DOHH2 (cell line): ENCODE measurements around the gene PCDHGB6.

ENCODE experiments used
- H3F3A ChIP-seq: fragments of 200-600 bp; sonication (generic), shearing (Covaris generic); 2 replicates; pipeline ENCODE4 v1.6.0; 2016; ENCODE audit warnings: antibody characterized with exemption, mild to moderate bottlenecking; ENCODE audit not compliant: control insufficient read depth, insufficient read depth
- H3K27ac ChIP-seq: fragments of 200-600 bp; sonication (generic); 2 replicates; pipeline ENCODE4 v1.5.1; 2014; ENCODE audit warnings: low read depth, mild to moderate bottlenecking, low read length, moderate library complexity
- H3K27me3 ChIP-seq: fragments of 200-600 bp; sonication (generic); 2 replicates; pipeline ENCODE4 v1.6.1; 2014; ENCODE audit warnings: mild to moderate bottlenecking, low read length, mixed read lengths; ENCODE audit not compliant: control insufficient read depth
- H3K36me3 ChIP-seq: fragments of 200-600 bp; sonication (generic); 2 replicates; pipeline ENCODE4 v1.6.1; 2014; ENCODE audit warnings: mild to moderate bottlenecking, low read length, moderate library complexity, mixed read lengths; ENCODE audit not compliant: control insufficient read depth
- H3K4me1 ChIP-seq: fragments of 200-600 bp; sonication (generic); 2 replicates; pipeline ENCODE4 v1.6.1; 2014; ENCODE audit warnings: mild to moderate bottlenecking, low read length, mixed read lengths; ENCODE audit not compliant: control insufficient read depth
- H3K4me2 ChIP-seq: fragments of 200-600 bp; sonication (generic); 2 replicates; pipeline ENCODE4 v1.6.0; 2014; ENCODE audit warnings: mild to moderate bottlenecking, low read length, moderate library complexity
- H3K4me3 ChIP-seq: fragments of 200-600 bp; sonication (generic); 2 replicates; pipeline ENCODE4 v1.5.1; 2014; ENCODE audit warnings: mild to moderate bottlenecking, low read length, mixed read lengths
- H3K79me2 ChIP-seq: fragments of 200-600 bp; sonication (generic); 2 replicates; pipeline ENCODE4 v1.6.1; 2014; ENCODE audit warnings: mild to moderate bottlenecking, low read length, mixed read lengths; ENCODE audit not compliant: control insufficient read depth
- H3K9me2 ChIP-seq: fragments of 200-600 bp; sonication (generic); replicated peaks from 2 replicates; pipeline ENCODE4 v1.6.1; 2014; ENCODE audit warnings: mild to moderate bottlenecking, low read length, mixed read lengths; ENCODE audit not compliant: control insufficient read depth
- H3K9me3 ChIP-seq: fragments of 200-600 bp; sonication (generic); 2 replicates; pipeline ENCODE4 v1.6.1; 2014; ENCODE audit warnings: antibody characterized with exemption, low read length, mixed read lengths; ENCODE audit not compliant: control insufficient read depth, insufficient read depth
- H4K20me1 ChIP-seq: fragments of 200-600 bp; sonication (generic); 2 replicates; pipeline ENCODE4 v1.6.0; 2014; ENCODE audit warnings: low read depth, mild to moderate bottlenecking, antibody characterized with exemption, low read length, moderate library complexity; ENCODE audit not compliant: control insufficient read depth, insufficient read depth
- EZH2phosphoT487 ChIP-seq: fragments of 200-600 bp; sonication (generic); IDR thresholded peaks from 2 replicates; pipeline ENCODE4 v1.6.1; 2017; ENCODE audit warnings: borderline replicate concordance, mild to moderate bottlenecking, antibody characterized with exemption, low read length, moderate library complexity, mixed read lengths
- TF ChIP-seq, protein P1 (sequence below): fragments of 200-600 bp; sonication (generic); IDR thresholded peaks from one replicate; pipeline ENCODE4 v1.5.1; 2014; ENCODE audit warnings: antibody characterized with exemption, mild to moderate bottlenecking, low read depth, low read length; ENCODE audit not compliant: poor library complexity, severe bottlenecking

The PCDHGB6 gene

GRCh38 chr5:141402553-141403243, 5.1 kb upstream of the PCDHGB6 start, which contains the start of gene PCDHGA9:
Gene PCDHGA9, plus strand, starts transcription at chr5:141402778. Its CDS starts 175 bp downstream, at chr5:141402953.
- peaks cover 16% of the 10 kb centered on the region for H3K79me2 ChIP-seq
- H3K9me2 ChIP-seq = no peaks in the 10 kb centered on the region
- H3K4me2 ChIP-seq = no peak within 1 kb of the TSS
- no peak for TF ChIP-seq EZH2phosphoT487
- TF ChIP-seq, protein P1, sequence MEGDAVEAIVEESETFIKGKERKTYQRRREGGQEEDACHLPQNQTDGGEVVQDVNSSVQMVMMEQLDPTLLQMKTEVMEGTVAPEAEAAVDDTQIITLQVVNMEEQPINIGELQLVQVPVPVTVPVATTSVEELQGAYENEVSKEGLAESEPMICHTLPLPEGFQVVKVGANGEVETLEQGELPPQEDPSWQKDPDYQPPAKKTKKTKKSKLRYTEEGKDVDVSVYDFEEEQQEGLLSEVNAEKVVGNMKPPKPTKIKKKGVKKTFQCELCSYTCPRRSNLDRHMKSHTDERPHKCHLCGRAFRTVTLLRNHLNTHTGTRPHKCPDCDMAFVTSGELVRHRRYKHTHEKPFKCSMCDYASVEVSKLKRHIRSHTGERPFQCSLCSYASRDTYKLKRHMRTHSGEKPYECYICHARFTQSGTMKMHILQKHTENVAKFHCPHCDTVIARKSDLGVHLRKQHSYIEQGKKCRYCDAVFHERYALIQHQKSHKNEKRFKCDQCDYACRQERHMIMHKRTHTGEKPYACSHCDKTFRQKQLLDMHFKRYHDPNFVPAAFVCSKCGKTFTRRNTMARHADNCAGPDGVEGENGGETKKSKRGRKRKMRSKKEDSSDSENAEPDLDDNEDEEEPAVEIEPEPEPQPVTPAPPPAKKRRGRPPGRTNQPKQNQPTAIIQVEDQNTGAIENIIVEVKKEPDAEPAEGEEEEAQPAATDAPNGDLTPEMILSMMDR = peak; percentile 45
- H3K27me3 ChIP-seq = no peaks in the 10 kb centered on the region
- H3F3A ChIP-seq = no peaks in the 10 kb centered on the region; the same call in 1 of the 2 replicates
- peaks cover 33% of the 10 kb centered on the region for H3K9me3 ChIP-seq
- no peak within 1 kb of the TSS for H3K4me3 ChIP-seq
- H3K36me3 ChIP-seq = peaks cover 40% of the 10 kb centered on the region
- H3K27ac ChIP-seq = no peak within 1 kb of the TSS
- H4K20me1 ChIP-seq = no peaks in the 10 kb centered on the region
- no peaks in the 10 kb centered on the region for H3K4me1 ChIP-seq

GRCh38 chr5:141403387-141403786, 4.4 kb upstream of the PCDHGB6 start:
- Histone ChIP-seq H3K36me3 (peaks cover 40% of the 10 kb centered on the region), H3K9me3 (peaks cover 33% of the 10 kb centered on the region), H3K27ac (no peak overlapping the region), H3K4me2 (no peak overlapping the region), H3K27me3 (no peaks in the 10 kb centered on the region), H3K4me3 (no peak overlapping the region), H3K9me2 (no peaks in the 10 kb centered on the region), H3K4me1 (no peaks in the 10 kb centered on the region), H3K79me2 (peaks cover 16% of the 10 kb centered on the region), H4K20me1 (no peaks in the 10 kb centered on the region), H3F3A (no peaks in the 10 kb centered on the region; the same call in 1 of the 2 replicates)
- TF ChIP-seq, protein P1 = no peak
- no peak for TF ChIP-seq EZH2phosphoT487

- Histone ChIP-seq H3K27me3 (no peaks in the 10 kb centered on the region), H3K79me2 (no peaks in the 10 kb centered on the region), H3K4me3 (no peak overlapping the region), H3K9me2 (no peaks in the 10 kb centered on the region), H3K4me2 (no peak overlapping the region), H3F3A (no peaks in the 10 kb centered on the region), H3K9me3 (peaks cover 14% of the 10 kb centered on the region; the same call in 1 of the 2 replicates), H3K36me3 (peaks cover 21% of the 10 kb centered on the region), H3K4me1 (no peaks in the 10 kb centered on the region), H3K27ac (no peak overlapping the region), H4K20me1 (no peaks in the 10 kb centered on the region)
- TF ChIP-seq EZH2phosphoT487 = no peak
- TF ChIP-seq, protein P1 = no peak
Measured at GRCh38 chr5:141409598-141410306, 1.9 kb downstream of the PCDHGB6 start.
